Omental fat pad (tissue), 4 donors: ENCODE results near the gene DEF6. TPM values are rescaled to one million over a fixed set of nuclear protein-coding genes. Genes with fewer than 3 reads are reported as not detected.

Experiments used
- ATAC-seq: fragments of 150-250 bp; one replicate; pipeline ENCODE4 v1.9.1; 2016; ENCODE audit warnings: mild to moderate bottlenecking, moderate library complexity; ENCODE audit not compliant: low FRiP score
- DNase-seq: peaks from one replicate; pipeline ENCODE4 v3.0.0-alpha.2; 2019; ENCODE audit warnings: low spot score
- total RNA-seq, 4 donors: library from RNA; depleted of rRNA; stranded (reverse); fragments of >200 nt; gene quantifications; one replicate each; pipeline ENCODE4 v1.1.0, GENCODE V29; 2016
- TF ChIP-seq, protein P1 (sequence below), 3 donors: fragments of 450-650 bp; IDR thresholded peaks; one replicate each; pipeline ENCODE4 v1.5.1; 2016 to 2017; ENCODE audit warnings: antibody characterized with exemption in 3 of 3, mild to moderate bottlenecking in 3 of 3, moderate library complexity in 2 of 3

The DEF6 gene
- total RNA-seq, 4 donors from 2014 or later: 6.6 to 17.4 (median 9.3) TPM

DNA sequence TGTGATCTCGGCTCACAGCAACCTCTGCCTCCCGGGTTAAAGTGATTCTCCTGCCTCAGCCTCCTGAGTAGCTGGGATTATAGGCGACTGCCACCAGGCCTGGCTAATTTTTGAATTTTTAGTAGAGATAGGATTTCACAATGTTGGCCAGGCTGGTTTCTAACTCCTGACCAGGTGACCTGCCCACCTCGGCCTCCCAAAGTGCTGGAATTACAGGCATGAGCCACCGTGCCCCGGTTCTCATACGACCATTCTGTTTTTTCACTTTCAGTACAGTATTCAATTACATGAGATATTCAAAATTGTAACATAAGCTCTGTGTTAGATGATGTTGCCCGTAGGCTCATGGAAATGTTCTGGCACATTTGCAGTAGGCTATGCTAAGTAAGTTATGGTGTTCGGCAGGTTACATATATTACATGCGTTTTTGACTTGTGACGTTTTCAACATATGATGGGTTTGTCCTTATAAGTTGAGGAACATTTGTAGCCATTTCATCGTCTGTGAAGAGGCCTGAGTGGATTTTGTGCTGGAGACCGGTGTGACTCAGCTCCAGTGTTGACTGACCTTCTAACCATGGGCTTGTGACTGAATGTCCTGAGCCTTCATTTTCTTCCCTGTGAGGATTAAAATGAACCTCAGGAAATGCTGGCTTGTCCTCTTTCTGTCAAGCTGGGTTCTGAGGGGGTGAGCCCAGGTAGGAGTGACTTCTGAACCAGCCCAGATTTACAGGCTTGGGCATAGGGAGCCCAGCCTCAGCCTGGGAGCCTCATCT lies 56.9 kb downstream of the DEF6 start:
- DNase-seq (no peak), ATAC-seq (no peak)

DNA sequence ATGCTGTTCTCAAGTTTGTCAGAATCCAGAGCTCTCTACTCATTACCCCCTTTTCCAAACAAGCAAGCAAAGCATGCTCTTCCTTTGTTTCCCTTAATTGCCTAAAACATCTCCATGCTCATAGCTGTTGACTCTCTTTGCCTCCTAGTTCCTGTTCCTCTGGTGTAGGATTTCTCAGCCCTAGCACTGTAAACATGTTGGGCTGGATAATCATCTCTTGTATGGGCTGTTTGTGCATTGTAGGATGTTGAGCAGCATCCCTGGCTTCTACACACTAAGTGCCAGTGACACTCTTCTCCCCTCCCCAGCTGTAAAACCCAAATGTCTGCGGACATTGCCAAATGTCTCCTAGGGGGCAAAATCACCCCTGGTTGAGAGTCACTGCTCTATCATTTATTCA lies 58.8 kb downstream of the DEF6 start:
- TF ChIP-seq, protein P1, sequence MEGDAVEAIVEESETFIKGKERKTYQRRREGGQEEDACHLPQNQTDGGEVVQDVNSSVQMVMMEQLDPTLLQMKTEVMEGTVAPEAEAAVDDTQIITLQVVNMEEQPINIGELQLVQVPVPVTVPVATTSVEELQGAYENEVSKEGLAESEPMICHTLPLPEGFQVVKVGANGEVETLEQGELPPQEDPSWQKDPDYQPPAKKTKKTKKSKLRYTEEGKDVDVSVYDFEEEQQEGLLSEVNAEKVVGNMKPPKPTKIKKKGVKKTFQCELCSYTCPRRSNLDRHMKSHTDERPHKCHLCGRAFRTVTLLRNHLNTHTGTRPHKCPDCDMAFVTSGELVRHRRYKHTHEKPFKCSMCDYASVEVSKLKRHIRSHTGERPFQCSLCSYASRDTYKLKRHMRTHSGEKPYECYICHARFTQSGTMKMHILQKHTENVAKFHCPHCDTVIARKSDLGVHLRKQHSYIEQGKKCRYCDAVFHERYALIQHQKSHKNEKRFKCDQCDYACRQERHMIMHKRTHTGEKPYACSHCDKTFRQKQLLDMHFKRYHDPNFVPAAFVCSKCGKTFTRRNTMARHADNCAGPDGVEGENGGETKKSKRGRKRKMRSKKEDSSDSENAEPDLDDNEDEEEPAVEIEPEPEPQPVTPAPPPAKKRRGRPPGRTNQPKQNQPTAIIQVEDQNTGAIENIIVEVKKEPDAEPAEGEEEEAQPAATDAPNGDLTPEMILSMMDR (IDR thresholded peaks at IDR 0.05): no peak
- DNase-seq: no peak
- ATAC-seq: no peak

More for the DNA sequence above, 56.9 kb downstream of the DEF6 start:
- TF ChIP-seq, protein P1 (IDR thresholded peaks at IDR 0.05): no peak

DNA sequence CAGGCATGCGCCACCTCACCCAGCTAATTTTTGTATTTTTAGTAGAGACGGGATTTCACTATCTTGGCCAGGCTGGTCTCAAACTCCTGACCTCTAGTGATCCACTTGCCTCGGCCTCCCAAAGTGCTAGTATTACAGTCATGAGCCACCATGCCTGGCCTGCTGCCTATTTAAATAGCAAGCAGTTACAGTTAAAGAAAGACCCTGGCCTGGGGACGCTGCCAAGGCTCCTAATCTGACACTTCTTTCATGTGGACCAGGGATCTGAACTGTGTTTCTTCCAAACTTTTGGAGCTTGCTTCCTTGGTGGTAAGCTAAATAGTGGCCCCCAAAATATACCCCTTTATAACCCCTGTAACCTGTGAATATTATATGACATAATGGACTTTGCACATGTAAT lies 60.1 kb downstream of the DEF6 start:
- TF ChIP-seq, protein P1 (IDR thresholded peaks at IDR 0.05): no peak
- DNase-seq (no peak), ATAC-seq (no peak)

DNA sequence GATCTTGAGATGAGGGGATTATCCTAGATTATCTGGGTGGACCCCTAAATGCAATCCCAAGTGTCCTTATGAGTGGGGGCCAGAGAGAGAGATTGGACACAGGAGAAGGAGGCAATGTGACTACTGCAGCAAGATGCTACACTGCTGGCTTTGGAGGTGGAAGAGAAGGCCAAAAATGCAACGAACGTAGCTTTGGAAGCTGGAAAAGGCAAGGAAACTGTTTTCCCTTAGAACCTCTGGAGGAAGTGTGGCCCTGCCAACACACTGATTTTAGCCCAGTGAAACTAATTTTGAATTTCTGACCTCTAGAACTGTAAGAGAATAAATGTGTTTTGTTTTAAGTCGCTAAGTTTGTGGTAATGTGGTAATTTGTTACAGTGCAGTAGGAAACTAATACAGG lies 60.5 kb downstream of the DEF6 start:
- ATAC-seq: no peak
- no peak for DNase-seq
- TF ChIP-seq, protein P1 (IDR thresholded peaks at IDR 0.05): no peak

DNA sequence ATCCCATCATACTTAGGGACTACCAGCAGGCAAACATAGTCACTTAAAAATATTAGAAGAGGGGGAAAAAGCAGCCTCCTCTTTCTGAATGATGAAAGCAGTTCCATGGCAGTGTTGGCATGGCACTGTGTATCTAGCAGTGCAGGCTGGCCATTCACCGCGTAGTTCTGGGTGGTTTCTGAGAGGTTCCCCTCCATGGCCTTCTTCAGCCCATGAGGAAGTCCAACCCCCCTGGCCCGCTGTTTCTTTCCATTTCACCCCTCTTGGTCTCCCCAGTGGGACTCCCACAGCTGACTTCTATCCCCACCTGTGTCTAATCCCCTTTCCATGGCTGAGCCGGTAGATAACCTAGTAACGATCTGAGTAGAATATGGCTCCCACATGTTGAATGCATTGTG lies 61.7 kb downstream of the DEF6 start:
- no peak for DNase-seq
- no peak for ATAC-seq
- TF ChIP-seq, protein P1 (IDR thresholded peaks at IDR 0.05): no peak

DNA sequence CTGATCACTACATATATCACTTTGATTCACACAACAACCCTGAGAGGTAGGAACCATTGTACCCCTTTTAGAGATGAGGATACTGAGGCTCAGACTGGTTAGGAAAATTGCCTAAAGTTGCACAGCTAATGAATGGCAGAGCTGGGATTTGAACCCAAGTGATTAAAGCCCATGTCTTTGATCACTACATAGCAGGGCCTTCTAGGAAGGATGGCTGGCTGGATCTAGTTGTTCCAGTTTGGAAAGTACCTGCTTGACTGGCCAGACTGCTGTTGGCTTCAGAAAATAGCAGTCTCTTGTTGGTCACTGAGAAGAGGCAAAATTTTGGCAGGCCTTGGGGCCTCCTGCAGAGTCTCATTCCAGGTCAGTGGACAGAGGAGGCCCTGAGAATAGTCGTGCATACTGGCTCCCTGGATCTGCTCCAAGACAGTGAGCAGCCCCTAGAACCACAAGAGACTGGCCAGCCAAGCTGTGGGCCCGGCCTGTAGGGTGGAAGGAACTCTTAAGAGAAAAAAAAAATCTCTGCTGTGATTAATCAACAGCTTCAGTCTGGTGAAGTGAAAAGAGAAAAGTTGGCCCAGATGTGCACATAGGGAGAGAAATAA lies 62.2 kb downstream of the DEF6 start:
- peak; percentile 25 for ATAC-seq
- TF ChIP-seq, protein P1 (IDR thresholded peaks at IDR 0.05): no peak
- no peak for DNase-seq
